ENCODE results near the gene INPP5A.

The INPP5A gene

DNA sequence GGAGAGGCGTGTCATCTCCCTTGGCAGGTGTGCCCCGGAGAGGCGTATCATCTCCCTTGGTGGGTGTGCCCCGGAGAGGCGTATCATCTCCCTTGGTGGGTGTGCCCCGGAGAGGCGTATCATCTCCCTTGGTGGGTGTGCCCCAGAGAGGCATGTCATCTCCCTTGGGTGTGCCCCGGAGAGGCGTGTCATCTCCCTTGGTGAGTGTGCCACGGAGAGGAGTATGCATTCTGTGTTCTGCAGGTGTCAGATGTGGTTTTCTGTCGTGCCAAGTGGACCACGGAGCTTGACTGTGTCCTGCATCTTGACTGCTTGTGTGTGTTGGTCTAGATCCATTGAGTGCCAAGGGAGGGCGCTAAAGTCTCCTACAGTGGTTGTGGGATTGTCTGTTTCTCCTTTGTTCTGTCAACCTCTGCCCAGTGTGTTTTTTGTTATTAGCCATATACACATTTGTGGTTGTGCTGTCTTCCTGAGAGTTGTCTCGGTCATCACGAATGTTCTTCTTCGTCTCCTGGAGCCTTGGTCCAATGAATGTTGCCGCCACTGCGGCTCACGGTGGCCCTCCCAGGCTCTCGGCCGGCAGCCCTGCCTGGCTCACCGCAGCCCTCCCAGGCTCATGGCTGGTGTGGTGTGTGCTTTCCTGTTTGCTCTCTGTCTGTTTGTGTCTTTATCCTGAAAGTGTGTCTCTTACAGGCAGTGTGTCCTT is 96.8 kb downstream of the INPP5A start:
- DNase-seq (ENCODE audit: extremely low spot score, insufficient read length, low read depth) (no peak), FAIRE-seq (no peak)

DNA sequence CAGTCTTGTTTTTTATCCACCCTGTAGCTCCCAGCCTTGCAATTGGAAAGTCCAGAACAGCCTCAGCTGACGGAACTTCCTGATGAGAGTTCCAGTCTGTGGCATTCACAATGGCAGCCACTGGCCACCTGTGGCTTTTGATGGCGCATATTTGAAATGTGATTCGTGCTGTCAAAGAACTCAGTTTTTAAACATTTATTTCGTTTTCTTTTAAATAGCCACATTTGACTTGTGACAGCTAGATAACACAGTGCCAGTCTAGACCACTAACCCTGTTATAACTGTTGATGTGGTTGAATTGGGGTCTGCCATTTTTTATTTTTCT is 97.3 kb downstream of the INPP5A start:
- FAIRE-seq: no peak
- no peak for DNase-seq (ENCODE audit: extremely low spot score, insufficient read length, low read depth)

- FAIRE-seq: no peak
- DNase-seq (ENCODE audit: extremely low spot score, insufficient read length, low read depth): no peak
Measured at GRCh38 chr10:132636358-132636757, 98.8 kb downstream of the INPP5A start.

DNA sequence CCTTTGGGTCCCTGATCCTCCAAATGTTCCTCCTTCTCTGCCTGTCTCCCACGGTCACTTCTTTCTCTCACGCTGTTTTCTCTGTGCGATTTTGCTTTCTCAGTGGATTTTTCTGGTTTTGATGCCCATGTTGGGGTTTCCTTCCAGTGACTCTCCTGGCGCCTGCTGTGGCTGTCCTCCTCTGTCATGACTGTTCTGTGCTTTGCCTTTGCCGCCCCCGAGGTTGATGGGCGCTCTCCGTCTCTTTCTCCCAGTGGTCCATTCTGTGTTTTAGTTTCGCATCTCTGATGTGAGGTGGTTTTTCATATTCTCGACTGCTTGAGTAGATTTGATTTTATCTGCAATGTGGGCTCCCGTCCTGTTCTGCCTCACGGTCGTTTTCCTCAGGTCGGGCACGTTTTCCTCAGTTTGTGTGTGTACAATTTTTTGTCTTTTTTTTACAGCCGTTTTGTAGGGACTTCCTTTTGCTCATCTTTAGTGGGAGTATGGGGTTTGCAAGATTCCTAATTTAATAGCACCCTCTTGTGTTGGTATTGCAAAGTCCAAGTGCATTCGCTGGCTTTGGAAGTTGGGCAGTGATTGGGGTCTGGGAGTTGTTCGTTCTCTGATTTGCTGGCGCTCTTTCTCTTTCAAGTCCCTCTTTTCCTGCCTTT is 100.0 kb downstream of the INPP5A start:
- peak; percentile 54 for DNase-seq (ENCODE audit: extremely low spot score, insufficient read length, low read depth)
- peak; percentile 92 for FAIRE-seq

GRCh38 chr10:132638130-132638515 is 100.5 kb downstream of the INPP5A start:
- FAIRE-seq: no peak
- DNase-seq (ENCODE audit: extremely low spot score, insufficient read length, low read depth): no peak

DNA sequence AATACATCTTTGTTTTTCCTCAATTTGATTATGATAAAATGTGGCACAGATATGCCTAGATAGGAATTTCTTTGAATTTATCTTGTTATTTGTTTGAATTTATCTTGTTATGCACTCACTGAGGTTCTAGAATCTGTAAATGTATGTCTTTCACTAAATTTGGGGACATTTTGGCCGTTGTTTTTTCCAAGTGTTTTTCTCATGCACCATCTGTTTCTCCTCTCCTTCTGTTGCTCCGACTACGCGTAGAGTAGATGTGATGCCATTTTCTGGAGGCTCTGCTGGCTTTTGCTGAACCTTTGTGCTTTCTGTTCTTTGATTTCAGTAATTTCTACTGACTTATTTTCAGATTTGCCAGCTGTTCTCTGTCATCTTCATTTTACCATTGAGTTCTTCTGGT is 101.9 kb downstream of the INPP5A start:
- no peak for FAIRE-seq
- no peak for DNase-seq (ENCODE audit: extremely low spot score, insufficient read length, low read depth)

GRCh38 chr10:132640326-132641125 is 102.9 kb downstream of the INPP5A start:
- DNase-seq (ENCODE audit: extremely low spot score, insufficient read length, low read depth): no peak
- FAIRE-seq: no peak

DNA sequence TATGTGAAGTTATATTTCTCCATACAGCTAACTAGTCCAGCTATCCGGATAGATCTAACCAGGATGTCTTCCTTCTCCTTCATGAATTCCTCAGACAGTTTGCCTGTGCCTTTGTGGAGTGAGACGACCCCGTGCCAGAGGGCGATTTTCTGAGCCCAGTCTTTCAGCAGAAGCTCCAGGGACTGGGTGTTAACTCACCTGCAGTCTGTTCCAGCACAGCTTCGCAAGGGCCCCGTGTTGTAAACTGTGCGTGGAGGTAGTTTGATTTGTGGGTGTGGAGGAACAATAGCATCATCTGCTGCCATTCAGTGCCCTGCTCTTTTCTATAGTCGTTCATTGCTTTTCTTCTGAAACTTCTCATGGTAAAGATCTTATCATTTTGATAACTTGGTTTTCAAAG is 103.8 kb downstream of the INPP5A start:
- DNase-seq (ENCODE audit: extremely low spot score, insufficient read length, low read depth): no peak
- FAIRE-seq: no peak

- DNase-seq (ENCODE audit: extremely low spot score, insufficient read length, low read depth) (no peak), FAIRE-seq (no peak)
Measured at GRCh38 chr10:132641966-132642731, 104.6 kb downstream of the INPP5A start.

GRCh38 chr10:132642732-132643008 is 105.1 kb downstream of the INPP5A start:
- no peak for DNase-seq (ENCODE audit: extremely low spot score, insufficient read length, low read depth)
- FAIRE-seq: no peak

DNA sequence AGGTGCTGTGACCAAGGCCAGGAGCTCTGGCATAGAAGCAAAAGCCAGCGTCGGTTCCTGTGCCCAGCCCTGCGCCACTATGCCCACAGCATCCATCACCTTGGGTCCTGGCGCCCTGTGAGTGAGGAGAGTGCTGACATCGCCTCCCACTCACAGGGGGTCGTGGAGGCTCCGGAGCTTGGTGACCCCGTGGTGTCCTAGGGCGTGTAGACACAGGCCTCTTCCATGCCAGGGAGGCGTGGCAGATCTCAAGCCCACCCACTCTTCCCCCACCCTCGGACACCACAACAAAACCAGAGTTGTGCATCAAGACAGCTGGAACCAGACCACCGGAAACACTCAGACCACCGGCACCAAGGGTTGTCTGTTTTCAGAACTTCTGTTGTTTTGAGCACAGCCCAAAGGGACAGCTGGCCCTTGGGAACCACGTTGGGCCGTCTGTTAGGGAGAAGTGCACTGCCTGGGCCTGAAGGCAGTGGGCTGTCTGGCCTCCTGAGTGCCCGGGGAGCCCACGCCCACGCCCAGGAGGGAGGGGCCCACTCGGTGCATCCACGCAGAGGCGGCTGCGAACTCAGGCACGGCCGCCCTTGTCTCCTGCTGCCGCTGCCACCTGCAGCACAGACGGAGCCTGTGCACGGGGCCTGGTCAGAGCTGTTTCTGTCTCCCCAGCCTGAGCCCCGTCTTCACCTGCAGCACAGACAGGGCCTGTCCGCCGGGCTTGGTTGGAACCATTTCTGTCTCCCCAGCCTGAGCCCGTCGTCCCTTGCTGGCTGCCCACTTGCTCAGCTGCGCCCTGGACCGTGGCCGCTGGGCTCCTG is 106.3 kb downstream of the INPP5A start:
- no peak for FAIRE-seq
- no peak for DNase-seq (ENCODE audit: extremely low spot score, insufficient read length, low read depth)

DNA sequence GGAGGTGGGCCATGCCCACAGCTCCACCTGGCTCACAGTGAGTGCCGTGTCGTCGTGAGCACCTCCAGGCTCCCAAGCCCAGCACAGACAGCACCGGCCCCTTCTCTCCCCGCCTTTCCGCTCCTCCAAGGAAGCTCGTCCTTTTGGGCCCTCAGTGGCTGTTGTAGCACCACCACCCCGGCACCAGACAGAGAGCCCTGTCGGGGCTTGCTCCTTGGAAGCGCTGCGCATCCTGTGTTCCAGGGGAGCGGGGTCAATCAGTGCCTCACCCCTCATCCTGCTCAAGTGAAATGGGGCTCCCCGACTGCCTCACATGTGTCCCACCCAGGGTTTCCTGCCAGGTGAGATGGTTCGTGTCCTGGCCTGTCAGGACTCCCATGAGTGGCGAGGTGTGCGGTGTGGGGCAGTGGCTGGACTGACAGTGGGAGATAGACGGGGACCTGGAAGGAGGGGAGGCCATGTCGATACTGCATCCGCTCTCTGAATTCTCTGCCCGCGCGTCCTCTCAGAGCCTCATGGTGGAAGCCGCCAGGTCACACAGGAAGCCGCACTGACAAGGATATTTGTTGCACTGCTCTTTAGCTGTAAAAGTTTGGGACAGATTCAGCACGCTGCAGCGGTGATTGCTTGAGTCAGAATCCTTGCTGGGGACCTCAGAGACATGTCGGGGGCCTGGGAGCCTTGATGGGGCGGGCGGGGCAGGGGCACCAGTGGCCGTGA is 107.1 kb downstream of the INPP5A start:
- DNase-seq (ENCODE audit: extremely low spot score, insufficient read length, low read depth) (no peak), FAIRE-seq (no peak)

DNA sequence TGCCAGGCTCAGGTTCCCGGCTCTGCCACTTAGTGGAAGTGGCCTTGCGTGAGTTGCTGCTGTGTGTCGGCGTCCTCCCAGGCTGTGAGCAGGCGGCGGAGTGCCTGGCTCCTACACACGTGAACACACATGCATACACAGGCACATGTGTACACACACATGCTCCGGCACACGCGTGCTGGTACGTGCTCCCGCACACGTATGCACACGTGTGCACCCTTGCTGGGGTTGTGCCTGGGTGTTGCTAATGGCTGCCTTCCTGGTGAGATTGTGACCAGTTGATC is 107.6 kb downstream of the INPP5A start:
- DNase-seq (ENCODE audit: extremely low spot score, insufficient read length, low read depth): no peak
- FAIRE-seq: no peak

GRCh38 chr10:132645630-132646442 is 108.2 kb downstream of the INPP5A start:
- no peak for DNase-seq (ENCODE audit: extremely low spot score, insufficient read length, low read depth)
- FAIRE-seq: no peak

DNA sequence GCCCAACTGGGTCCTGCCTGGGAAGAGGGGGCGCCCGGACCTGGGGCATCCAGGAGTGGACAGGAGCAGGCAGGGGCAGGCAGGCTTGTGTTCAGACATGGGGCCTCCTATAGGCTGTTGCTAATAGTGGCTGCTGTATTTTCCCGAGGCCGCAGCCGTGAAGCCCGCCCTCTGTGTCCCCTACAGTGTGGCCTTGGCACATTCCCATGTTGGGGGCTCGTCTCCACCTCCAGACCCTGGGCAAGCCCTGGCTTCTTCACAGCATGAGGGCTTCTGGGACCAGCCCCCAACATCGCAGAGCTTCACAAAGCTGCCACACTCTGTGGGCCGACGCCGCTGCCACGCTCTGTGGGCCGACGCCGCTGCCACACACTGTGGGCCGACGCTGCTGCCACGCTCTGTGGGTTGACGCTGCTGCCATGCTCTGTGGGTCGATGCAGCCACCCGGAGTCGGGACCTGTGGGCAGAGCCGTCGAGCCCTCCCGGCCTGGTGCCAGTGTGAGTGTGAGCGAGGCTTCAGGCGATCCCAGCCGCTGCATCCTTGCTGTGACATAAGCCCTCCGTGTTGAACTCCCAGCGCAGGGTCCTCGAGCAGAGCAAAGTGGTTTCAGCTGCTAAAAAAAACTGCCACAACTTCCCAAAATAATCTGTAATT is 109.0 kb downstream of the INPP5A start:
- no peak for DNase-seq (ENCODE audit: extremely low spot score, insufficient read length, low read depth)
- no peak for FAIRE-seq

GRCh38 chr10:132647424-132647823 is 109.8 kb downstream of the INPP5A start:
- DNase-seq (ENCODE audit: extremely low spot score, insufficient read length, low read depth) (no peak), FAIRE-seq (no peak)

- FAIRE-seq (no peak), DNase-seq (ENCODE audit: extremely low spot score, insufficient read length, low read depth) (no peak)
Measured at GRCh38 chr10:132648072-132648850, 110.7 kb downstream of the INPP5A start.

Data from GM18507 (cell line).